K562 (cell line): ENCODE data around the gene TENT4A. TPM values are rescaled to one million over a fixed set of nuclear protein-coding genes. Genes with fewer than 3 reads are reported as not detected.
A peak's percentile ranks its signal among the peaks of the same experiment; 100 is the strongest.

ENCODE experiments used
- CTCF ChIP-seq, 3 experiments: IDR thresholded peaks in 2 of 3; conservative IDR thresholded peaks in 1 of 3; 2 replicates each; pipeline ENCODE4 v1.5.1; 2011 to 2012; ENCODE audit warnings: low read length in 3 of 3, mild to moderate bottlenecking in 3 of 3, control low read depth in 2 of 3, improper control_type of control experiment in 1 of 3, inconsistent platforms in 1 of 3, low read depth in 1 of 3, mixed read lengths in 1 of 3, moderate library complexity in 1 of 3; ENCODE audit not compliant: insufficient read depth in 2 of 3
- ETS2 ChIP-seq: IDR thresholded peaks from 2 replicates; pipeline ENCODE4 v1.6.1; 2016; ENCODE audit warnings: borderline replicate concordance, missing genetic modification characterization, mild to moderate bottlenecking, moderate library complexity, missing compliant biosample characterization; ENCODE audit not compliant: poor library complexity, severe bottlenecking
- GMEB1 ChIP-seq: fragments of 250-450 bp; sonication (Bioruptor Pico); IDR thresholded peaks from 2 replicates; pipeline ENCODE4 v1.4.0; 2020; ENCODE audit warnings: mild to moderate bottlenecking
- HDAC8 ChIP-seq: fragments of 450-650 bp; IDR thresholded peaks from 2 replicates; pipeline ENCODE4 v1.6.1; 2016; ENCODE audit warnings: mild to moderate bottlenecking, missing genetic modification characterization, moderate library complexity, missing compliant biosample characterization
- HEY1 ChIP-seq: fragments of 250-450 bp; sonication (Bioruptor Pico); IDR thresholded peaks from 2 replicates; pipeline ENCODE4 v1.5.0; 2020; ENCODE audit warnings: mild to moderate bottlenecking, moderate library complexity, borderline replicate concordance
- HMG20A ChIP-seq: fragments of 450-650 bp; formaldehyde crosslinking; conservative IDR thresholded peaks from 2 replicates; pipeline ENCODE4 v1.4.0; 2020; ENCODE audit warnings: mild to moderate bottlenecking, mixed read lengths
- KLF6 ChIP-seq: fragments of 250-450 bp; sonication (Bioruptor Pico); IDR thresholded peaks from 2 replicates; pipeline ENCODE4 v1.4.0; 2020; ENCODE audit warnings: mild to moderate bottlenecking, moderate library complexity, borderline replicate concordance
- MAFF ChIP-seq: IDR thresholded peaks from 2 replicates; pipeline ENCODE4 v1.6.1; 2012; ENCODE audit warnings: low read length, improper control_type of control experiment
- MBD2 ChIP-seq: sonication (generic); IDR thresholded peaks from 2 replicates; pipeline ENCODE4 v1.6.1; 2016; ENCODE audit warnings: low read depth, borderline replicate concordance
- SMAD1 ChIP-seq: fragments of 150-350 bp; IDR thresholded peaks from 2 replicates; pipeline ENCODE4 v1.6.1; 2014; ENCODE audit warnings: low read length, low read depth; ENCODE audit not compliant: partially characterized antibody
- SPI1 ChIP-seq: IDR thresholded peaks from 2 replicates; pipeline ENCODE4 v1.6.1; 2011; ENCODE audit warnings: low read depth, low read length, control low read depth, borderline replicate concordance
- STAT5B ChIP-seq: fragments of 250-450 bp; sonication (Bioruptor Pico); IDR thresholded peaks from 2 replicates; pipeline ENCODE4 v1.8.0; 2021; ENCODE audit warnings: mild to moderate bottlenecking, inconsistent platforms
- WHSC1 ChIP-seq: IDR thresholded peaks from one replicate; pipeline ENCODE4 v1.6.1; 2012; ENCODE audit warnings: low read length, control low read depth, inconsistent platforms
- XRCC5 ChIP-seq: fragments of 200-400 bp; formaldehyde crosslinking; IDR thresholded peaks from 2 replicates; pipeline ENCODE4 v1.6.1; 2017; ENCODE audit warnings: low read depth, mild to moderate bottlenecking, low read length
- ZBTB12 ChIP-seq: fragments of 250-450 bp; sonication (Bioruptor Pico); IDR thresholded peaks from 2 replicates; pipeline ENCODE4 v1.4.0; 2020
- ZMIZ1 ChIP-seq, 2 experiments: fragments of 150-350 bp in 1 of 2; IDR thresholded peaks; 2 replicates each; pipeline ENCODE4 v1.6.1; 2012 to 2016; ENCODE audit warnings: low read depth in 2 of 2, low read length in 2 of 2, mild to moderate bottlenecking in 1 of 2, moderate library complexity in 1 of 2
- ZNF224 ChIP-seq: sonication (generic); formaldehyde crosslinking; IDR thresholded peaks from 2 replicates; pipeline ENCODE4 v1.8.0; 2022; ENCODE audit warnings: mild to moderate bottlenecking, missing genetic modification reagents
- ZNF316 ChIP-seq: fragments of 450-650 bp; IDR thresholded peaks from 2 replicates; pipeline ENCODE4 v1.6.1; 2016
- ZNF584 ChIP-seq: fragments of 200-800 bp; sonication (Bioruptor generic); IDR thresholded peaks from 2 replicates; pipeline ENCODE4 v1.6.1; 2016; ENCODE audit warnings: low read depth, mild to moderate bottlenecking, missing genetic modification characterization, missing compliant biosample characterization
- ZNF695 ChIP-seq: fragments of 450-650 bp; formaldehyde crosslinking; IDR thresholded peaks from 2 replicates; pipeline ENCODE4 v1.4.0; 2020; ENCODE audit warnings: mild to moderate bottlenecking, moderate library complexity
- ZNF785 ChIP-seq: fragments of 250-450 bp; sonication (Bioruptor Pico); IDR thresholded peaks from 2 replicates; pipeline ENCODE4 v1.4.0; 2020; ENCODE audit warnings: mild to moderate bottlenecking
- polyA plus RNA-seq, 8 experiments: library from polyadenylated mRNA; depleted of rRNA in 4 of 8; stranded (reverse) in 5 of 8; unstranded in 3 of 8; fragments of >200 nt; fragmentation: Nextera tagmentation in 2 of 8; fragmentation: Illumina TruSeq in 1 of 8; extraction: Ambion mirVana in 2 of 8; extraction: Trizol in 1 of 8; gene quantifications; 2 replicates each; pipeline versions ENCODE4 v1.2.1 to v1.2.3, GENCODE V29; 2011 to 2014; ENCODE audit warnings: inconsistent platforms in 1 of 8, missing spikeins in 1 of 8
- total RNA-seq, 7 experiments: library from RNA; depleted of rRNA in 6 of 7; stranded (reverse); fragments of >200 nt in 6 of 7; fragmentation: Illumina TruSeq in 2 of 7; extraction: Trizol in 2 of 7; gene quantifications; 2 replicates each; pipeline versions ENCODE4 v1.2.1 to v1.2.3, GENCODE V29; 2011 to 2021; ENCODE audit warnings: low replicate concordance in 1 of 7

TENT4A gene
- total and polyA plus RNA-seq, 9 of the 15 experiments (the other 6 are each of a cell fraction or from before 2014, with no cell fraction given), result 1.3 to 27.3 (median 13.0) TPM

GRCh38 chr5:6712577-6713273 lies 507 bp upstream of the TENT4A start (continued):
- TF ChIP-seq ZBTB12 (CRISPR knock-in tag) (peak; percentile 89), XRCC5 (peak; percentile 72), ZNF785 (CRISPR knock-in tag) (no peak), ZNF584 (CRISPR knock-in tag) (no peak), WHSC1 (no peak), MBD2 (peak; percentile 33; the same call in 1 of the 2 replicates), CTCF (IDR thresholded peaks at IDR 0.05 in 2 of 3, conservative IDR thresholded peaks at IDR 0.05 in 1 of 3; ENCODE audit: insufficient read depth in 2 of 3, low read depth in 1 of 3, low read length in 3 of 3) (peak in 2 of 3 experiments; percentile 18 to 32; a peak in 2 of 6 replicates), ZNF224 (CRISPR knock-in tag) (no peak), ETS2 (no peak), ZMIZ1 (IDR thresholded peaks at IDR 0.05; ENCODE audit: low read depth in 2 of 2, low read length in 2 of 2) (no peak), HEY1 (CRISPR knock-in tag) (no peak), ZNF316 (no peak), KLF6 (CRISPR knock-in tag) (no peak), HDAC8 (tag) (no peak; the same call in 1 of the 2 replicates), ZNF695 (CRISPR knock-in tag) (no peak), MAFF (no peak), GMEB1 (CRISPR knock-in tag) (peak; percentile 91), STAT5B (CRISPR knock-in tag) (no peak), HMG20A (CRISPR knock-in tag) (no peak), SPI1 (no peak), SMAD1 (peak; percentile 59)
